HG02981 (cell line): ENCODE measurements around the gene GABBR2.

Experiments used
- ATAC-seq: cut with Tn5 transposase; IDR thresholded peaks from one replicate; pipeline ENCODE4 v1.9.1; 2021; ENCODE audit warnings: mild to moderate bottlenecking, moderate library complexity; ENCODE audit not compliant: unreplicated experiment

The GABBR2 gene

GRCh38 chr9:98549401-98549800 is 159.3 kb downstream of the GABBR2 start:
- ATAC-seq = no peak

- ATAC-seq = no peak
These were observed 161.1 kb downstream of the GABBR2 start for GRCh38 chr9:98547606-98548005.

- no peak for ATAC-seq
These were observed 163.7 kb downstream of the GABBR2 start for GRCh38 chr9:98545021-98545420.

GRCh38 chr9:98541684-98542230 is 167.0 kb downstream of the GABBR2 start:
- no peak for ATAC-seq

GRCh38 chr9:98540476-98540875 is 168.3 kb downstream of the GABBR2 start:
- no peak for ATAC-seq

- ATAC-seq = no peak
These were observed 168.8 kb downstream of the GABBR2 start for GRCh38 chr9:98539954-98540353.

GRCh38 chr9:98538626-98539031 is 170.1 kb downstream of the GABBR2 start:
- no peak for ATAC-seq

GRCh38 chr9:98538203-98538602 is 170.5 kb downstream of the GABBR2 start:
- ATAC-seq = no peak

- ATAC-seq = no peak
These were observed 172.1 kb downstream of the GABBR2 start for GRCh38 chr9:98536542-98537173.

GRCh38 chr9:98533866-98534265 is 174.9 kb downstream of the GABBR2 start:
- no peak for ATAC-seq

- no peak for ATAC-seq
These were observed 175.6 kb downstream of the GABBR2 start for GRCh38 chr9:98533132-98533531.

GRCh38 chr9:98532574-98532973 is 176.2 kb downstream of the GABBR2 start:
- no peak for ATAC-seq

GRCh38 chr9:98532147-98532546 is 176.6 kb downstream of the GABBR2 start:
- ATAC-seq = no peak

GRCh38 chr9:98530806-98531386 is 177.8 kb downstream of the GABBR2 start:
- no peak for ATAC-seq

GRCh38 chr9:98530275-98530674 is 178.5 kb downstream of the GABBR2 start:
- ATAC-seq = no peak

- no peak for ATAC-seq
These were observed 178.9 kb downstream of the GABBR2 start for GRCh38 chr9:98529841-98530240.

- ATAC-seq = no peak
These were observed 185.4 kb downstream of the GABBR2 start for GRCh38 chr9:98523231-98523901.

- no peak for ATAC-seq
These were observed 186.2 kb downstream of the GABBR2 start for GRCh38 chr9:98522487-98522886.

GRCh38 chr9:98521141-98521540 is 187.6 kb downstream of the GABBR2 start:
- ATAC-seq = no peak

GRCh38 chr9:98520221-98520960 is 188.3 kb downstream of the GABBR2 start:
- ATAC-seq = no peak

- no peak for ATAC-seq
These were observed 189.1 kb downstream of the GABBR2 start for GRCh38 chr9:98519641-98520040.
